K562 (cell line): ENCODE results near the gene CXorf65. TPM values are rescaled to one million over a fixed set of nuclear protein-coding genes. Genes with fewer than 3 reads are reported as not detected.

ENCODE experiments used
- GATA2 ChIP-seq: sonication (generic); formaldehyde crosslinking; IDR thresholded peaks from 2 replicates; pipeline ENCODE4 v1.4.0; 2020; ENCODE audit warnings: mild to moderate bottlenecking, missing genetic modification reagents
- XRCC4 ChIP-seq: IDR thresholded peaks from one replicate; pipeline ENCODE4 v1.6.1; 2011; ENCODE audit not compliant: insufficient read depth, insufficient read length; ENCODE audit errors: extremely low read depth
- polyA plus RNA-seq, 8 experiments: library from polyadenylated mRNA; depleted of rRNA in 4 of 8; stranded (reverse) in 5 of 8; unstranded in 3 of 8; fragments of >200 nt; fragmentation: Nextera tagmentation in 2 of 8; fragmentation: Illumina TruSeq in 1 of 8; extraction: Ambion mirVana in 2 of 8; extraction: Trizol in 1 of 8; gene quantifications; 2 replicates each; pipeline versions ENCODE4 v1.2.1 to v1.2.3, GENCODE V29; 2011 to 2014; ENCODE audit warnings: inconsistent platforms in 1 of 8, missing spikeins in 1 of 8
- total RNA-seq, 7 experiments: library from RNA; depleted of rRNA in 6 of 7; stranded (reverse); fragments of >200 nt in 6 of 7; fragmentation: Illumina TruSeq in 2 of 7; extraction: Trizol in 2 of 7; gene quantifications; 2 replicates each; pipeline versions ENCODE4 v1.2.1 to v1.2.3, GENCODE V29; 2011 to 2021; ENCODE audit warnings: low replicate concordance in 1 of 7
- TF ChIP-seq, protein P1 (sequence below): fragments of 450-650 bp; IDR thresholded peaks from 2 replicates; pipeline ENCODE4 v1.7.1; 2018; ENCODE audit warnings: mild to moderate bottlenecking, low read depth; ENCODE audit not compliant: partially characterized antibody
- TF ChIP-seq, protein P2 (sequence below): sonication (generic); formaldehyde crosslinking; IDR thresholded peaks from 2 replicates; pipeline ENCODE4 v1.8.0; 2022; ENCODE audit warnings: missing genetic modification reagents, mild to moderate bottlenecking, borderline replicate concordance

The CXorf65 gene
- total and polyA plus RNA-seq, 9 of the 15 experiments (the other 6 are each of a cell fraction or from before 2014, with no cell fraction given) = 1.4 to 8.4 (median 2.9) TPM

DNA sequence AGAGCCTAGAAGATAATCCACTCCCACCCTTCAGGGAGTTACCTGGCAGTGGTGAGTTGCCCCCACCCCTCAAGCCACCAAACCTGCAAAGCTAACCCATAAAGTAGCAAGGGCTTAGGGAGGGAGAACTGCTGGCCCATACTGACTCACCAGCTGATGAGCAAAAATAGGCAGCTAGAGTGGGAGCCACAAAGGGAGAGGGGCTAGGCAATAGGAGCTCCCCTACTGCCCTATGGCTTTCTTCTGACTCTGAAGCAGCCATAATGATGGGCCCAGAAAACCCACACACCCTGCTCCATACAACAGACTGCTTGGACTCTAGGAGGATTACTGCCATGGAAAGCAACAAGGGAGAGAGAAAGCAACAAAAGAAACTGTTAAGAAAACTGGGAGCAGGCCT, 46.4 kb downstream of the CXorf65 start (continued):
- TF ChIP-seq, protein P1, sequence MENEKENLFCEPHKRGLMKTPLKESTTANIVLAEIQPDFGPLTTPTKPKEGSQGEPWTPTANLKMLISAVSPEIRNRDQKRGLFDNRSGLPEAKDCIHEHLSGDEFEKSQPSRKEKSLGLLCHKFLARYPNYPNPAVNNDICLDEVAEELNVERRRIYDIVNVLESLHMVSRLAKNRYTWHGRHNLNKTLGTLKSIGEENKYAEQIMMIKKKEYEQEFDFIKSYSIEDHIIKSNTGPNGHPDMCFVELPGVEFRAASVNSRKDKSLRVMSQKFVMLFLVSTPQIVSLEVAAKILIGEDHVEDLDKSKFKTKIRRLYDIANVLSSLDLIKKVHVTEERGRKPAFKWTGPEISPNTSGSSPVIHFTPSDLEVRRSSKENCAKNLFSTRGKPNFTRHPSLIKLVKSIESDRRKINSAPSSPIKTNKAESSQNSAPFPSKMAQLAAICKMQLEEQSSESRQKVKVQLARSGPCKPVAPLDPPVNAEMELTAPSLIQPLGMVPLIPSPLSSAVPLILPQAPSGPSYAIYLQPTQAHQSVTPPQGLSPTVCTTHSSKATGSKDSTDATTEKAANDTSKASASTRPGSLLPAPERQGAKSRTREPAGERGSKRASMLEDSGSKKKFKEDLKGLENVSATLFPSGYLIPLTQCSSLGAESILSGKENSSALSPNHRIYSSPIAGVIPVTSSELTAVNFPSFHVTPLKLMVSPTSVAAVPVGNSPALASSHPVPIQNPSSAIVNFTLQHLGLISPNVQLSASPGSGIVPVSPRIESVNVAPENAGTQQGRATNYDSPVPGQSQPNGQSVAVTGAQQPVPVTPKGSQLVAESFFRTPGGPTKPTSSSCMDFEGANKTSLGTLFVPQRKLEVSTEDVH = no peak
- no peak for TF ChIP-seq XRCC4
- TF ChIP-seq, protein P2, sequence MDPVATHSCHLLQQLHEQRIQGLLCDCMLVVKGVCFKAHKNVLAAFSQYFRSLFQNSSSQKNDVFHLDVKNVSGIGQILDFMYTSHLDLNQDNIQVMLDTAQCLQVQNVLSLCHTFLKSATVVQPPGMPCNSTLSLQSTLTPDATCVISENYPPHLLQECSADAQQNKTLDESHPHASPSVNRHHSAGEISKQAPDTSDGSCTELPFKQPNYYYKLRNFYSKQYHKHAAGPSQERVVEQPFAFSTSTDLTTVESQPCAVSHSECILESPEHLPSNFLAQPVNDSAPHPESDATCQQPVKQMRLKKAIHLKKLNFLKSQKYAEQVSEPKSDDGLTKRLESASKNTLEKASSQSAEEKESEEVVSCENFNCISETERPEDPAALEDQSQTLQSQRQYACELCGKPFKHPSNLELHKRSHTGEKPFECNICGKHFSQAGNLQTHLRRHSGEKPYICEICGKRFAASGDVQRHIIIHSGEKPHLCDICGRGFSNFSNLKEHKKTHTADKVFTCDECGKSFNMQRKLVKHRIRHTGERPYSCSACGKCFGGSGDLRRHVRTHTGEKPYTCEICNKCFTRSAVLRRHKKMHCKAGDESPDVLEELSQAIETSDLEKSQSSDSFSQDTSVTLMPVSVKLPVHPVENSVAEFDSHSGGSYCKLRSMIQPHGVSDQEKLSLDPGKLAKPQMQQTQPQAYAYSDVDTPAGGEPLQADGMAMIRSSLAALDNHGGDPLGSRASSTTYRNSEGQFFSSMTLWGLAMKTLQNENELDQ (CRISPR knock-in tag) = no peak
- TF ChIP-seq GATA2 (CRISPR knock-in tag) = no peak
